ENCODE data around the gene SMG6.

DNA sequence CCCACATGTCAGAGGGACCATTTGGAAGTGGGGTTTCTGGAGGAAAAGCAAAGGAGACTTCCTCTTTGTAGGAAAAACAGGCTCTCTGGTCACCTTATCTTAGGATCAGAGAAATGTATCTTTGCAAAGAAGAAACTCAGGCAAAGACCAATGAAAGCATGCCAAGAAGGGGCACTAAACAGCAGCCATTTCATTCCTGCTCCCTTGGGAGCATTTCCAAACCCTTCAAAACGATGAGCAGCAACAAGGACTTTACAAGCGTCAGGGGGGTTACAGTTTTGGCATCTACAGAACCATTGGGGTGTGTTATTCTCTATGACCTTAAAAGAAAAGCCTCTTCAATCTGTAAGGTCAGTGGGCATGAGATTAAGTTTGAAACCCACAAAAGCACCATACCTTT lies 122.8 kb downstream of the SMG6 start:
- no peak for TF ChIP-seq CTCF (IDR thresholded peaks at IDR 0.05)
- no peak for TF ChIP-seq POLR2A (IDR thresholded peaks at IDR 0.05)

All from uterus (tissue), 2 donors.